A549 treated with Hydrocortisone at 1 μM for 4 hours (cell line): Measurements from ENCODE around the gene ZNF524. TPM values are rescaled to one million over a fixed set of nuclear protein-coding genes. Genes with fewer than 3 reads are reported as not detected.

Experiments used
- total RNA-seq: library from RNA; stranded (reverse); fragments of 200-300 nt; extraction: Qiagen RNA extraction; gene quantifications from 5 replicates; pipeline ENCODE4 v1.2.3, GENCODE V29; 2022

ZNF524 gene
- total RNA-seq: 11.2 to 18.9 TPM (median 16.4 TPM) in 5 replicates

GRCh38 chr19:55599842-55600661 lies at the start of gene ZNF524:
TSS of gene ZNF524 (plus strand) at chr19:55600288. CDS start at chr19:55602113, 1,825 bp downstream.

GRCh38 chr19:55580628-55581144 lies 19.4 kb upstream of the ZNF524 start, which contains the start of gene ZNF579:
TSS of gene ZNF579 (minus strand) at chr19:55580848. CDS start at chr19:55579639, 1,209 bp downstream.

GRCh38 chr19:55599468-55599841 lies 633 bp upstream of the ZNF524 start, which contains the start of gene FIZ1:
TSS of gene FIZ1 (minus strand) at chr19:55599517. CDS start at chr19:55597865, 1,652 bp downstream.

GRCh38 chr19:55605637-55606470 lies 5.8 kb downstream of the ZNF524 start, which contains the start of gene ZNF865:
TSS of gene ZNF865 (plus strand) at chr19:55605647. CDS start at chr19:55613619, 7,972 bp downstream.

GRCh38 chr19:55624109-55625003 lies 24.3 kb downstream of the ZNF524 start, which contains the start of gene ZNF784:
TSS of gene ZNF784 (minus strand) at chr19:55624566. CDS start at chr19:55624561, 5 bp downstream.

GRCh38 chr19:55640577-55641425 lies 40.7 kb downstream of the ZNF524 start, which contains the start of gene ZNF580:
TSS of gene ZNF580 (plus strand) at chr19:55641002. CDS start at chr19:55642509, 1,507 bp downstream.

GRCh38 chr19:55643003-55643886 lies 43.2 kb downstream of the ZNF524 start, which contains the start of gene ZNF581:
TSS of gene ZNF581 (plus strand) at chr19:55643649. CDS start at chr19:55644572, 923 bp downstream.

GRCh38 chr19:55647732-55648584 lies 47.9 kb downstream of the ZNF524 start, which contains the start of gene CCDC106:
TSS of gene CCDC106 (plus strand) at chr19:55648212. CDS start at chr19:55649047, 835 bp downstream.

Other genes starting within 250 kb of the ZNF524 start
- gene COX6B2, start 245.6 kb upstream of the ZNF524 start, total RNA-seq: 0.56 to 0.99 TPM (median 0.66 TPM) in 5 replicates
- 0.06 to 0.20 TPM (median 0.10 TPM) in 5 replicates for gene GARIN5B, start 237.0 kb upstream of the ZNF524 start, total RNA-seq
- 11.8 to 15.1 TPM (median 12.3 TPM) in 5 replicates for gene IL11, start 229.8 kb upstream of the ZNF524 start, total RNA-seq
- 1.1 to 2.0 TPM (median 1.4 TPM) in 5 replicates for gene TMEM190, start 223.5 kb upstream of the ZNF524 start, total RNA-seq
- 1.4 to 10.5 TPM (median 8.0 TPM) in 5 replicates for gene TMEM238, start 216.0 kb upstream of the ZNF524 start, total RNA-seq
- gene RPL28, start 214.4 kb upstream of the ZNF524 start, total RNA-seq: 2,211 to 2,788 TPM (median 2,598 TPM) in 5 replicates
- 244 to 439 TPM (median 386 TPM) in 5 replicates for gene UBE2S, start 192.5 kb upstream of the ZNF524 start, total RNA-seq
- not detected in 5 replicates for gene SHISA7, start 157.0 kb upstream of the ZNF524 start, total RNA-seq
- 50.1 to 63.3 TPM (median 58.1 TPM) in 5 replicates for gene ISOC2, start 138.6 kb upstream of the ZNF524 start, total RNA-seq
- gene C19orf85, start 135.5 kb upstream of the ZNF524 start, total RNA-seq: not detected in 5 replicates
- gene ZNF628, start 123.7 kb upstream of the ZNF524 start, total RNA-seq: 5.2 to 9.1 TPM (median 6.3 TPM) in 5 replicates
- gene NAT14, start 115.1 kb upstream of the ZNF524 start, total RNA-seq: 31.4 to 58.8 TPM (median 53.6 TPM) in 5 replicates
- gene SSC5D, start 111.9 kb upstream of the ZNF524 start, total RNA-seq: 0.34 to 1.2 TPM (median 0.77 TPM) in 5 replicates
- gene SBK2, start 63.2 kb upstream of the ZNF524 start, total RNA-seq: 1.6 to 2.3 TPM (median 2.1 TPM) in 5 replicates
- gene SBK3, start 54.7 kb upstream of the ZNF524 start, total RNA-seq: 1.5 to 2.4 TPM (median 1.7 TPM) in 5 replicates
- 19.9 to 35.0 TPM (median 29.6 TPM) in 5 replicates for gene ZNF579, start 19.4 kb upstream of the ZNF524 start, total RNA-seq
- gene FIZ1, start 771 bp upstream of the ZNF524 start, total RNA-seq: 18.6 to 24.5 TPM (median 24.2 TPM) in 5 replicates
- gene ZNF865, start 5.4 kb downstream of the ZNF524 start, total RNA-seq: 7.2 to 12.0 TPM (median 10.9 TPM) in 5 replicates
- 4.6 to 6.1 TPM (median 5.4 TPM) in 5 replicates for gene ZNF784, start 24.3 kb downstream of the ZNF524 start, total RNA-seq
- gene ZNF580, start 40.7 kb downstream of the ZNF524 start, total RNA-seq: 26.3 to 52.7 TPM (median 47.0 TPM) in 5 replicates
- 36.1 to 50.8 TPM (median 48.2 TPM) in 5 replicates for gene ZNF581, start 43.4 kb downstream of the ZNF524 start, total RNA-seq
- 16.8 to 19.4 TPM (median 17.5 TPM) in 5 replicates for gene CCDC106, start 47.9 kb downstream of the ZNF524 start, total RNA-seq
- gene U2AF2, start 54.7 kb downstream of the ZNF524 start, total RNA-seq: 262 to 324 TPM (median 284 TPM) in 5 replicates
- 145 to 205 TPM (median 194 TPM) in 5 replicates for gene EPN1, start 74.9 kb downstream of the ZNF524 start, total RNA-seq
- gene NLRP9, start 138.1 kb downstream of the ZNF524 start, total RNA-seq: not detected in 5 replicates
- gene RFPL4A, start 158.8 kb downstream of the ZNF524 start, total RNA-seq: 0.38 to 1.1 TPM (median 0.84 TPM) in 5 replicates
- 0.28 TPM in 1 of 5 replicates, not detected in the others for gene RFPL4AL1, start 168.8 kb downstream of the ZNF524 start, total RNA-seq
- gene NLRP11, start 231.7 kb downstream of the ZNF524 start, total RNA-seq: 0.02 to 0.06 TPM (median 0.03 TPM) in 5 replicates
- gene NLRP4, start 236.3 kb downstream of the ZNF524 start, total RNA-seq: not detected in 5 replicates